Central memory CD4-positive, alpha-beta T cell (primary cell): ENCODE data around the gene CEBPG.

Source experiments
- DNase-seq: peaks from one replicate; pipeline ENCODE4 v3.0.0; 2022

CEBPG gene

GRCh38 chr19:33355535-33355934, 18.0 kb upstream of the CEBPG start:
- DNase-seq = no peak

- DNase-seq = no peak
Observed at GRCh38 chr19:33357556-33357955, 16.0 kb upstream of the CEBPG start.

GRCh38 chr19:33358408-33358807, 15.1 kb upstream of the CEBPG start:
- no peak for DNase-seq

- no peak for DNase-seq
Observed at GRCh38 chr19:33359581-33359980, 13.9 kb upstream of the CEBPG start.

GRCh38 chr19:33362508-33363228, 10.8 kb upstream of the CEBPG start:
- DNase-seq = no peak

GRCh38 chr19:33363476-33363875, 10.0 kb upstream of the CEBPG start:
- DNase-seq = no peak

- no peak for DNase-seq
Observed at GRCh38 chr19:33365691-33366090, 7.8 kb upstream of the CEBPG start.

GRCh38 chr19:33366127-33366526, 7.4 kb upstream of the CEBPG start:
- DNase-seq = no peak

- DNase-seq = no peak
Observed at GRCh38 chr19:33366897-33367296, 6.6 kb upstream of the CEBPG start.

- no peak for DNase-seq
Observed at GRCh38 chr19:33368074-33368864, 5.2 kb upstream of the CEBPG start.

GRCh38 chr19:33370783-33371182, 2.7 kb upstream of the CEBPG start:
- no peak for DNase-seq

GRCh38 chr19:33374236-33374714, 766 bp downstream of the CEBPG start:
- DNase-seq = peak; percentile 11

GRCh38 chr19:33375156-33375836, 1.8 kb downstream of the CEBPG start:
- no peak for DNase-seq

- DNase-seq = no peak
Observed at GRCh38 chr19:33375837-33376159, 2.3 kb downstream of the CEBPG start.

GRCh38 chr19:33376423-33376822, 2.9 kb downstream of the CEBPG start:
- no peak for DNase-seq

- DNase-seq = no peak
Observed at GRCh38 chr19:33376941-33377557, 3.5 kb downstream of the CEBPG start.

GRCh38 chr19:33377586-33378475, 4.3 kb downstream of the CEBPG start:
- DNase-seq = no peak

GRCh38 chr19:33379151-33379829, 5.8 kb downstream of the CEBPG start:
- DNase-seq = no peak

- no peak for DNase-seq
Observed at GRCh38 chr19:33381101-33381500, 7.6 kb downstream of the CEBPG start.

- DNase-seq = no peak
Observed at GRCh38 chr19:33382006-33382405, 8.5 kb downstream of the CEBPG start.

GRCh38 chr19:33382982-33383381, 9.5 kb downstream of the CEBPG start:
- DNase-seq = no peak
